Erythroblast (primary cell): Measurements from ENCODE around the gene DPH6.
"Not testable (repeated sequence)": the region's sequence is repeated elsewhere in the genome, so short reads cannot be mapped to it uniquely, and the experiment has no call there.

Source experiments
- GATA1 ChIP-seq: IDR thresholded peaks from 2 replicates; pipeline ENCODE4 v1.6.1; 2011; ENCODE audit warnings: low read depth, mild to moderate bottlenecking, control low read depth, low read length, moderate library complexity
- POLR2A ChIP-seq: IDR thresholded peaks from 2 replicates; pipeline ENCODE4 v1.6.1; 2011; ENCODE audit warnings: mild to moderate bottlenecking, low read length

DNA sequence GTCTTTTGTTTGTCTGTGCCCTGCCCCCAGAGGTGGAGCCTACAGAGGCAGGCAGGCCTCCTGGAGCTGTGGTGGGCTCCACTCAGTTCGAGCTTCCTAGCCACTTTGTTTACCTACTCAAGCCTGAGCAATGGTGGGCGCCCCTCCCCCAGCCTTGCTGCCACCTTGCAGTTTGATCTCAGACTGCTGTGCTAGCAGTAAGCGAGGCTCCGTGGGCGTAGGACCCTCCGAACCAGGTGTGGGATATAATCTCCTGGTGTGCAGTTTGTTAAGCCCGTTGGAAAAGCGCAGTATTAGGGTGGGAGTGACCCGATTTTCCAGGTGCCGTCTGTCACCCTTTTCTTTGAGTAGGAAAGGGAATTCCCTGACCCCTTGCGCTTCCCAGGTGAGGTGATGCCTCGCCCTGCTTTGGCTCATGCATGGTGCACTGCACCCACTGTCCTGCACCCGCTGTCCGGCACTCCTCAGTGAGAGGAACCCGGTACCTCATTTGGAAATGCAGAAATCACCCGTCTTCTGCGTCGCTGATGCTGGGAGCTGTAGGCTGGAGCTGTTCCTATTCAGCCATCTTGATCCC is 154.5 kb downstream of the DPH6 start:
- TF ChIP-seq POLR2A, GATA1: not testable (repeated sequence)
